H9 (cell line): ENCODE data around the gene SERF2. TPM values are rescaled to one million over a fixed set of nuclear protein-coding genes. Genes with fewer than 3 reads are reported as not detected.

Experiments used
- DNase-seq: peaks from one replicate; pipeline ENCODE4 v3.0.0-alpha.2; 2017
- H2AFZ ChIP-seq: one replicate; pipeline ENCODE4 v1.6.1; 2013; ENCODE audit warnings: mild to moderate bottlenecking, low read length, control low read depth, moderate library complexity
- H2AK5ac ChIP-seq: 2 replicates; pipeline ENCODE4 v1.6.1; 2013; ENCODE audit warnings: low read length, control low read depth, mixed read lengths; ENCODE audit not compliant: insufficient read length
- H2BK120ac ChIP-seq: one replicate; pipeline ENCODE4 v1.6.1; 2013; ENCODE audit warnings: low read depth, mild to moderate bottlenecking, low read length, control low read depth, inconsistent platforms; ENCODE audit not compliant: poor library complexity, severe bottlenecking
- H2BK12ac ChIP-seq: 2 replicates; pipeline ENCODE4 v1.6.1; 2013; ENCODE audit warnings: low read length, control low read depth, mixed read lengths, low read depth; ENCODE audit not compliant: insufficient read length
- H2BK15ac ChIP-seq: 2 replicates; pipeline ENCODE4 v1.6.1; 2013; ENCODE audit warnings: low read depth, low read length, control low read depth
- H2BK20ac ChIP-seq: one replicate; pipeline ENCODE4 v1.6.1; 2013; ENCODE audit warnings: low read depth, mild to moderate bottlenecking, low read length, control low read depth, inconsistent platforms; ENCODE audit not compliant: poor library complexity, severe bottlenecking
- H2BK5ac ChIP-seq: 2 replicates; pipeline ENCODE4 v1.6.1; 2013; ENCODE audit warnings: low read length, control low read depth, mixed read lengths; ENCODE audit not compliant: insufficient read length
- H3K14ac ChIP-seq: 2 replicates; pipeline ENCODE4 v1.6.1; 2013; ENCODE audit warnings: low read length, control low read depth; ENCODE audit not compliant: insufficient read depth
- H3K18ac ChIP-seq: 2 replicates; pipeline ENCODE4 v1.6.1; 2013; ENCODE audit warnings: low read depth, mild to moderate bottlenecking, mixed read lengths, low read length, control low read depth; ENCODE audit not compliant: insufficient read length
- H3K23ac ChIP-seq: 2 replicates; pipeline ENCODE4 v1.6.1; 2013; ENCODE audit warnings: low read length, control low read depth, mixed read lengths, low read depth; ENCODE audit not compliant: insufficient read length
- H3K23me2 ChIP-seq: 2 replicates; pipeline ENCODE4 v1.6.1; 2013; ENCODE audit warnings: low read depth, mild to moderate bottlenecking, mixed read lengths, low read length, control low read depth; ENCODE audit not compliant: insufficient read length, poor library complexity, severe bottlenecking
- H3K27ac ChIP-seq: 2 replicates; pipeline ENCODE4 v1.5.1; 2013; ENCODE audit warnings: low read length, control low read depth, mixed read lengths, low read depth; ENCODE audit not compliant: insufficient read length
- H3K27me3 ChIP-seq: 2 replicates; pipeline ENCODE4 v1.6.1; 2013; ENCODE audit warnings: low read length, control low read depth, inconsistent platforms; ENCODE audit not compliant: insufficient read depth
- H3K4ac ChIP-seq: 2 replicates; pipeline ENCODE4 v1.6.1; 2013; ENCODE audit warnings: low read depth, mild to moderate bottlenecking, control low read depth, inconsistent platforms, low read length, moderate library complexity
- H3K4me1 ChIP-seq: 2 replicates; pipeline ENCODE4 v1.6.1; 2013; ENCODE audit warnings: low read length, control low read depth, inconsistent platforms; ENCODE audit not compliant: insufficient read depth
- H3K4me2 ChIP-seq: 2 replicates; pipeline ENCODE4 v1.6.1; 2013; ENCODE audit warnings: low read length, control low read depth, mixed read lengths; ENCODE audit not compliant: insufficient read length, insufficient read depth
- H3K56ac ChIP-seq: 2 replicates; pipeline ENCODE4 v1.6.1; 2013; ENCODE audit warnings: low read depth, mild to moderate bottlenecking, mixed read lengths, low read length, control low read depth; ENCODE audit not compliant: insufficient read length
- H3K79me1 ChIP-seq: 2 replicates; pipeline ENCODE4 v1.6.1; 2013; ENCODE audit warnings: low read depth, mild to moderate bottlenecking, moderate library complexity, low read length, control low read depth, inconsistent platforms; ENCODE audit not compliant: insufficient read depth, poor library complexity, severe bottlenecking
- H3K79me2 ChIP-seq: 2 replicates; pipeline ENCODE4 v1.6.1; 2013; ENCODE audit warnings: low read length, control low read depth, inconsistent platforms; ENCODE audit not compliant: insufficient read depth
- H3K9ac ChIP-seq: 2 replicates; pipeline ENCODE4 v1.6.1; 2013; ENCODE audit warnings: low read length, control low read depth, mixed read lengths; ENCODE audit not compliant: insufficient read length; ENCODE audit errors: extremely low read depth
- H3K9me3 ChIP-seq: one replicate; pipeline ENCODE4 v1.6.1; 2013; ENCODE audit warnings: low read depth, low read length, inconsistent platforms; ENCODE audit not compliant: control insufficient read depth
- H3T11ph ChIP-seq: one replicate; pipeline ENCODE4 v1.6.1; 2013; ENCODE audit warnings: mild to moderate bottlenecking, low read length, control low read depth, inconsistent platforms
- H4K20me1 ChIP-seq: one replicate; pipeline ENCODE4 v1.6.1; 2013; ENCODE audit not compliant: control insufficient read depth, insufficient read length, insufficient read depth
- H4K5ac ChIP-seq: 2 replicates; pipeline ENCODE4 v1.6.1; 2013; ENCODE audit warnings: low read depth, mild to moderate bottlenecking, mixed read lengths, low read length, control low read depth; ENCODE audit not compliant: insufficient read length
- H4K8ac ChIP-seq: replicated peaks from 2 replicates; pipeline ENCODE4 v1.6.1; 2013; ENCODE audit warnings: low read length, control low read depth, mixed read lengths, low read depth; ENCODE audit not compliant: insufficient read length
- H4K91ac ChIP-seq: 2 replicates; pipeline ENCODE4 v1.6.1; 2013; ENCODE audit warnings: low read depth, mild to moderate bottlenecking, moderate library complexity, mixed read lengths, low read length, control low read depth; ENCODE audit not compliant: insufficient read length
- H3K27ac Mint-ChIP-seq, 3 experiments: 2 replicates in 2 of 3; 3 replicates in 1 of 3; pipeline ENCODE4 v1.8.0; 2020 to 2021; ENCODE audit warnings: mixed read lengths in 3 of 3, mild to moderate bottlenecking in 1 of 3, moderate library complexity in 1 of 3
- H3K27me3 Mint-ChIP-seq: 2 replicates; pipeline ENCODE4 v1.8.0; 2021; ENCODE audit warnings: low read depth, mild to moderate bottlenecking, moderate library complexity, mixed read lengths
- H3K36me3 Mint-ChIP-seq, 3 experiments: 2 replicates in 2 of 3; 3 replicates in 1 of 3; pipeline ENCODE4 v1.8.0; 2020 to 2021; ENCODE audit warnings: low read depth in 3 of 3, mixed read lengths in 3 of 3; ENCODE audit not compliant: insufficient read depth in 1 of 3
- H3K4me1 Mint-ChIP-seq, 2 experiments: 2 replicates each; pipeline ENCODE4 v1.8.0; 2020; ENCODE audit warnings: mixed read lengths in 2 of 2
- H3K4me3 Mint-ChIP-seq, 2 experiments: 2 replicates in 1 of 2; 3 replicates in 1 of 2; pipeline ENCODE4 v1.8.0; 2020 to 2021; ENCODE audit warnings: mild to moderate bottlenecking in 2 of 2, mixed read lengths in 2 of 2, moderate library complexity in 1 of 2
- H3K9me3 Mint-ChIP-seq, 2 experiments: 2 replicates in 1 of 2; 3 replicates in 1 of 2; pipeline ENCODE4 v1.8.0; 2020; ENCODE audit warnings: mild to moderate bottlenecking in 2 of 2, mixed read lengths in 2 of 2, moderate library complexity in 1 of 2
- WGBS: extraction: QIAGEN DNeasy Blood & Tissue Kit; methylation state at CpG from one replicate; pipeline ENCODE4 v1.1.7; 2013; ENCODE audit warnings: missing lambda C conversion rate, low lambda C conversion rate, mixed read lengths; ENCODE audit not compliant: insufficient read length; ENCODE audit errors: extremely low coverage; 5-methylcytosine and 5-hydroxymethylcytosine counted together
- total RNA-seq: library from RNA; stranded (reverse); gene quantifications from 2 replicates; pipeline ENCODE4 v1.2.1, GENCODE V29; 2021
- TF ChIP-seq, protein P1 (sequence below): fragments of 200-600 bp; sonication (generic); conservative IDR thresholded peaks from 3 replicates; pipeline ENCODE4 v1.8.0; 2021; ENCODE audit warnings: antibody characterized with exemption, mild to moderate bottlenecking

The SERF2 gene
- total RNA-seq, 1 experiment from 2014 or later, result 819 TPM

DNA sequence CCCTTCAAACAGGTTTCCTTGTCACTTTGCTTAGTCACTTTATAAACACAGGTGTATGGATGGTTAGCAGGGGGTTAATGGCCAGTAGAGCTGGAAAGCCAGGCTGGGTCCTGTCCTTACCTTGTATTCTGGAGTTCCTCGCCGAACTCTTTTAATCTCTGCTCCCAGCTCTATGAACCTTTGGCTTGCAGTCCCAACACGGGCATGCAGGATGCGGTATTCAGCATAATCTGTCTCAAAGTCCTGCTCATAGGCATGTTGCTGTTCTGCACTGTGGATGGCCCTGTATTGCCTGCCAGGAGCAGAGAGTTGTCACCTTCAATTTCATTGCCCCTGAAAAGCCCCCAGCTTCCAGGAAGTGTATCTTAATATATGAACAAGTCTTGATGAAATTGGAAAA lies 18.1 kb upstream of the SERF2 start:
- TF ChIP-seq, protein P1, sequence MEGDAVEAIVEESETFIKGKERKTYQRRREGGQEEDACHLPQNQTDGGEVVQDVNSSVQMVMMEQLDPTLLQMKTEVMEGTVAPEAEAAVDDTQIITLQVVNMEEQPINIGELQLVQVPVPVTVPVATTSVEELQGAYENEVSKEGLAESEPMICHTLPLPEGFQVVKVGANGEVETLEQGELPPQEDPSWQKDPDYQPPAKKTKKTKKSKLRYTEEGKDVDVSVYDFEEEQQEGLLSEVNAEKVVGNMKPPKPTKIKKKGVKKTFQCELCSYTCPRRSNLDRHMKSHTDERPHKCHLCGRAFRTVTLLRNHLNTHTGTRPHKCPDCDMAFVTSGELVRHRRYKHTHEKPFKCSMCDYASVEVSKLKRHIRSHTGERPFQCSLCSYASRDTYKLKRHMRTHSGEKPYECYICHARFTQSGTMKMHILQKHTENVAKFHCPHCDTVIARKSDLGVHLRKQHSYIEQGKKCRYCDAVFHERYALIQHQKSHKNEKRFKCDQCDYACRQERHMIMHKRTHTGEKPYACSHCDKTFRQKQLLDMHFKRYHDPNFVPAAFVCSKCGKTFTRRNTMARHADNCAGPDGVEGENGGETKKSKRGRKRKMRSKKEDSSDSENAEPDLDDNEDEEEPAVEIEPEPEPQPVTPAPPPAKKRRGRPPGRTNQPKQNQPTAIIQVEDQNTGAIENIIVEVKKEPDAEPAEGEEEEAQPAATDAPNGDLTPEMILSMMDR, result no peak
- H3K9me3 Mint-ChIP-seq, result no peaks in the 10 kb centered on the region; a peak in 1 of 5 replicates
- peaks cover 29 to 57% (median 42%) of the 10 kb centered on the region in 3 experiments; a peak in 6 of 7 replicates for H3K36me3 Mint-ChIP-seq
- H3K79me2 ChIP-seq, result no peaks in the 10 kb centered on the region
- no peak overlapping the region for H3K56ac ChIP-seq
- H3K4me3 Mint-ChIP-seq, result no peak overlapping the region
- peaks cover 13% of the 10 kb centered on the region for H3K23me2 ChIP-seq
- H3K18ac ChIP-seq, result no peak overlapping the region
- H3K4ac ChIP-seq, result no peak overlapping the region
- H4K91ac ChIP-seq, result no peak overlapping the region
- no peak overlapping the region for H3T11ph ChIP-seq
- H3K14ac ChIP-seq, result no peak overlapping the region
- no peak overlapping the region; a peak in 1 of 7 replicates for H3K27ac Mint-ChIP-seq
- H3K79me1 ChIP-seq, result no peaks in the 10 kb centered on the region
- H2BK120ac ChIP-seq, result no peak overlapping the region
- no peaks in the 10 kb centered on the region; the same call in 1 of the 2 replicates for H3K27me3 Mint-ChIP-seq
- no peak for DNase-seq
- H4K5ac ChIP-seq, result no peak overlapping the region
- no peaks in the 10 kb centered on the region for H3K27me3 ChIP-seq
- H3K23ac ChIP-seq, result no peak overlapping the region
- WGBS, result no CpG with 5 or more reads among the region's 4 CpGs
- no peak overlapping the region for H2BK12ac ChIP-seq
- H4K20me1 ChIP-seq, result no peaks in the 10 kb centered on the region
- H3K9ac ChIP-seq, result no peak overlapping the region
- H2AK5ac ChIP-seq, result no peak overlapping the region
- no peaks in the 10 kb centered on the region; the same call in 1 of the 2 replicates for H3K4me1 ChIP-seq
- no peak overlapping the region for H3K27ac ChIP-seq
- no peaks in the 10 kb centered on the region for H3K9me3 ChIP-seq
- no peak overlapping the region for H2BK5ac ChIP-seq
- H3K4me2 ChIP-seq, result no peak overlapping the region
- no peak overlapping the region for H2BK15ac ChIP-seq
- H4K8ac ChIP-seq, result no peak overlapping the region
- H2AFZ ChIP-seq, result no peak overlapping the region
- peaks cover 12 to 13% of the 10 kb centered on the region in 2 experiments for H3K4me1 Mint-ChIP-seq
- no peak overlapping the region for H2BK20ac ChIP-seq
